HepG2 (cell line): ENCODE results near the gene UNC13D. TPM values are rescaled to one million over a fixed set of nuclear protein-coding genes. Genes with fewer than 3 reads are reported as not detected.
A peak's percentile ranks its signal among the peaks of the same experiment; 100 is the strongest.

ENCODE experiments used
- CHD4 ChIP-seq: fragments of 200-600 bp; sonication (generic); IDR thresholded peaks from 2 replicates; pipeline ENCODE4 v1.7.0; 2017; ENCODE audit warnings: mild to moderate bottlenecking, low read length, borderline replicate concordance
- E2F5 ChIP-seq: sonication (generic); formaldehyde crosslinking; conservative IDR thresholded peaks from 2 replicates; pipeline ENCODE4 v1.4.0; 2020; ENCODE audit warnings: missing genetic modification reagents
- HHEX ChIP-seq: IDR thresholded peaks from 2 replicates; pipeline ENCODE4 v1.6.1; 2016; ENCODE audit warnings: control low read depth
- IKZF5 ChIP-seq: IDR thresholded peaks from 2 replicates; pipeline ENCODE4 v1.6.1; 2018; ENCODE audit warnings: missing genetic modification reagents, mild to moderate bottlenecking, missing compliant biosample characterization
- MAF1 ChIP-seq: sonication (generic); formaldehyde crosslinking; IDR thresholded peaks from 2 replicates; pipeline ENCODE4 v1.5.0; 2020; ENCODE audit warnings: missing genetic modification reagents, borderline replicate concordance
- MBNL3 ChIP-seq: fragments of 250-450 bp; sonication (Bioruptor Pico); conservative IDR thresholded peaks from 2 replicates; pipeline ENCODE4 v1.8.0; 2022; ENCODE audit warnings: mild to moderate bottlenecking, inconsistent platforms
- MXD3 ChIP-seq: IDR thresholded peaks from 2 replicates; pipeline ENCODE4 v1.6.1; 2016; ENCODE audit warnings: mild to moderate bottlenecking, missing biosample characterization, missing genetic modification reagents
- NRL ChIP-seq: sonication (generic); formaldehyde crosslinking; IDR thresholded peaks from 2 replicates; pipeline ENCODE4 v1.5.0; 2020; ENCODE audit warnings: missing genetic modification reagents, mild to moderate bottlenecking, moderate library complexity, borderline replicate concordance
- PHF21A ChIP-seq: sonication (generic); formaldehyde crosslinking; IDR thresholded peaks from 2 replicates; pipeline ENCODE4 v1.5.0; 2020; ENCODE audit warnings: mild to moderate bottlenecking, missing genetic modification reagents
- PRMT3 ChIP-seq: sonication (generic); formaldehyde crosslinking; IDR thresholded peaks from 2 replicates; pipeline ENCODE4 v1.8.1; 2022; ENCODE audit warnings: low read depth, mild to moderate bottlenecking, moderate library complexity, missing genetic modification reagents, borderline replicate concordance
- REXO4 ChIP-seq: sonication (generic); formaldehyde crosslinking; IDR thresholded peaks from 2 replicates; pipeline ENCODE4 v1.8.0; 2022; ENCODE audit warnings: missing genetic modification reagents, mild to moderate bottlenecking, borderline replicate concordance
- SRSF1 ChIP-seq: fragments of 200-400 bp; formaldehyde crosslinking; optimal IDR thresholded peaks from 2 replicates; pipeline ENCODE3; 2017; ENCODE audit warnings: mild to moderate bottlenecking, low read depth, low read length, moderate library complexity
- SSRP1 ChIP-seq: IDR thresholded peaks from 2 replicates; pipeline ENCODE4 v1.6.1; 2016; ENCODE audit warnings: control low read depth
- THAP11 ChIP-seq: IDR thresholded peaks from 2 replicates; pipeline ENCODE4 v1.6.1; 2016; ENCODE audit warnings: missing biosample characterization, missing genetic modification reagents
- TIGD3 ChIP-seq: sonication (generic); formaldehyde crosslinking; IDR thresholded peaks from 2 replicates; pipeline ENCODE4 v1.5.1; 2020; ENCODE audit warnings: mild to moderate bottlenecking, missing genetic modification reagents, borderline replicate concordance
- ZFP36 ChIP-seq: fragments of 150-350 bp; IDR thresholded peaks from 2 replicates; pipeline ENCODE4 v1.6.1; 2018; ENCODE audit warnings: borderline replicate concordance, low read length, low read depth; ENCODE audit not compliant: partially characterized antibody
- ZFP36L1 ChIP-seq: sonication (generic); formaldehyde crosslinking; IDR thresholded peaks from 2 replicates; pipeline ENCODE4 v1.8.0; 2022; ENCODE audit warnings: mild to moderate bottlenecking, missing genetic modification reagents, moderate library complexity
- ZNF20 ChIP-seq: sonication (generic); formaldehyde crosslinking; IDR thresholded peaks from 2 replicates; pipeline ENCODE4 v1.4.0; 2020; ENCODE audit warnings: mild to moderate bottlenecking, moderate library complexity, missing genetic modification reagents
- ZNF296 ChIP-seq: sonication (generic); formaldehyde crosslinking; conservative IDR thresholded peaks from 2 replicates; pipeline ENCODE4 v1.5.0; 2020; ENCODE audit warnings: mild to moderate bottlenecking, missing genetic modification reagents
- ZNF446 ChIP-seq: sonication (generic); formaldehyde crosslinking; IDR thresholded peaks from 2 replicates; pipeline ENCODE4 v1.5.0; 2020; ENCODE audit warnings: mild to moderate bottlenecking, missing genetic modification reagents
- ZNF546 ChIP-seq: sonication (generic); formaldehyde crosslinking; conservative IDR thresholded peaks from 2 replicates; pipeline ENCODE4 v1.8.1; 2023; ENCODE audit warnings: mild to moderate bottlenecking, missing genetic modification reagents
- ZNF749 ChIP-seq: sonication (generic); formaldehyde crosslinking; IDR thresholded peaks from 2 replicates; pipeline ENCODE4 v1.8.0; 2022; ENCODE audit warnings: mild to moderate bottlenecking, missing genetic modification reagents, moderate library complexity, borderline replicate concordance
- ZNF775 ChIP-seq: sonication (generic); formaldehyde crosslinking; IDR thresholded peaks from 2 replicates; pipeline ENCODE4 v1.4.0; 2020; ENCODE audit warnings: missing genetic modification reagents, mild to moderate bottlenecking, moderate library complexity, borderline replicate concordance
- polyA plus RNA-seq, 8 experiments: library from polyadenylated mRNA; depleted of rRNA in 3 of 8; stranded (reverse) in 7 of 8; unstranded in 1 of 8; fragments of >200 nt; fragmentation: Illumina TruSeq in 4 of 8; extraction: Trizol in 4 of 8; gene quantifications; 2 replicates each; pipeline versions ENCODE4 v1.2.1 to v1.2.3, GENCODE V29; 2011 to 2016; ENCODE audit warnings: low read depth in 4 of 8, missing spikeins in 1 of 8, mixed read lengths in 1 of 8; ENCODE audit not compliant: insufficient read depth in 1 of 8
- total RNA-seq, 5 experiments: library from RNA; depleted of rRNA; stranded (reverse); fragments of >200 nt; fragmentation: Illumina TruSeq; extraction: Trizol; gene quantifications; 2 replicates each; pipeline ENCODE4 v1.2.3, GENCODE V29; 2016; ENCODE audit warnings: low read depth in 1 of 5
- TF ChIP-seq, protein P1 (sequence below): IDR thresholded peaks from 2 replicates; pipeline ENCODE4 v1.6.1; 2012; ENCODE audit warnings: low read depth, low read length, improper control_type of control experiment

Gene UNC13D
- total and polyA plus RNA-seq, 2 of the 13 experiments (the other 11 are each of a cell fraction or from before 2014, with no cell fraction given), result 29.7 to 42.7 TPM

- TF ChIP-seq MBNL3 (CRISPR knock-in tag) (no peak), REXO4 (CRISPR knock-in tag) (peak; percentile 88; the same call in 1 of the 2 replicates), TIGD3 (CRISPR knock-in tag) (no peak), ZNF20 (CRISPR knock-in tag) (no peak), PRMT3 (CRISPR knock-in tag) (no peak), SRSF1 (peak; percentile 92), ZNF749 (peak; percentile 97), ZFP36L1 (CRISPR knock-in tag) (0 out of 2 replicates have a peak, but pooled peaks have one; percentile 55), PHF21A (peak; percentile 97), IKZF5 (CRISPR knock-in tag) (peak; percentile 84; the same call in 1 of the 2 replicates), E2F5 (CRISPR knock-in tag) (no peak; the same call in 1 of the 2 replicates), THAP11 (CRISPR knock-in tag) (peak; percentile 99), SSRP1 (CRISPR knock-in tag) (no peak), MXD3 (CRISPR knock-in tag) (peak; percentile 56; the same call in 1 of the 2 replicates), ZNF546 (CRISPR knock-in tag) (peak; percentile 87), ZNF775 (CRISPR knock-in tag) (no peak; the same call in 1 of the 2 replicates), CHD4 (no peak), ZFP36 (no peak), HHEX (no peak), NRL (CRISPR knock-in tag) (peak; percentile 96; the same call in 1 of the 2 replicates), ZNF446 (no peak), ZNF296 (CRISPR knock-in tag) (peak; percentile 91; the same call in 1 of the 2 replicates), MAF1 (CRISPR knock-in tag) (peak; percentile 76)
- TF ChIP-seq, protein P1, sequence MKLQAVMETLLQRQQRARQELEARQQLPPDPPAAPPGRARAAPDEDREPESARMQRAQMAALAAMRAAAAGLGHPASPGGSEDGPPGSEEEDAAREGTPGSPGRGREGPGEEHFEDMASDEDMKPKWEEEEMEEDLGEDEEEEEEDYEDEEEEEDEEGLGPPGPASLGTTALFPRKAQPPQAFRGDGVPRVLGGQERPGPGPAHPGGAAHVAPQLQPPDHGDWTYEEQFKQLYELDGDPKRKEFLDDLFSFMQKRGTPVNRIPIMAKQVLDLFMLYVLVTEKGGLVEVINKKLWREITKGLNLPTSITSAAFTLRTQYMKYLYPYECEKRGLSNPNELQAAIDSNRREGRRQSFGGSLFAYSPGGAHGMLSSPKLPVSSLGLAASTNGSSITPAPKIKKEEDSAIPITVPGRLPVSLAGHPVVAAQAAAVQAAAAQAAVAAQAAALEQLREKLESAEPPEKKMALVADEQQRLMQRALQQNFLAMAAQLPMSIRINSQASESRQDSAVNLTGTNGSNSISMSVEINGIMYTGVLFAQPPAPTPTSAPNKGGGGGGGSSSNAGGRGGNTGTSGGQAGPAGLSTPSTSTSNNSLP, result peak; percentile 36; the same call in 1 of the 2 replicates
Measured at GRCh38 chr17:75855310-75856061, 11.3 kb upstream of the UNC13D start, which contains the start of gene WBP2 (continued).
